H1 (cell line): ENCODE measurements around the gene OR2L3. TPM values are rescaled to one million over a fixed set of nuclear protein-coding genes. Genes with fewer than 3 reads are reported as not detected.

ENCODE experiments used
- CTCF ChIA-PET: fragments of 300-600 bp; sonication (Branson Sonifier 250); formaldehyde crosslinking; loops from one replicate; lab custom pipeline; 2021; ENCODE audit not compliant: partially characterized antibody; lab: Charles Lee
- POLR2A ChIA-PET: fragments of 300-600 bp; sonication (Branson Sonifier 250); formaldehyde crosslinking; loops from one replicate; lab custom pipeline; 2021; ENCODE audit warnings: inconsistent platforms; ENCODE audit not compliant: partially characterized antibody; lab: Charles Lee
- DNase-seq, 2 experiments: peaks; one replicate each; pipeline versions ENCODE4 v3.0.0 to v3.0.0-alpha.2; 2010 to 2022; ENCODE audit warnings: low spot score in 2 of 2, low read depth in 1 of 2, mixed read lengths in 1 of 2
- FAIRE-seq: peaks from 2 replicates; lab custom pipeline; 2011; peaks lifted over from hg19 to GRCh38; lab: Jason Lieb, UNC
- H2AFZ ChIP-seq: 2 replicates; pipeline ENCODE4 v1.8.1; 2012; ENCODE audit warnings: low read length, inconsistent platforms
- H2AK5ac ChIP-seq: 2 replicates; pipeline ENCODE4 v1.6.1; 2013; ENCODE audit warnings: low read depth, low read length
- H2BK120ac ChIP-seq: replicated peaks from 2 replicates; pipeline ENCODE3; 2013; ENCODE audit warnings: low read depth, low read length, inconsistent platforms
- H2BK12ac ChIP-seq: 2 replicates; pipeline ENCODE4 v1.6.1; 2013; ENCODE audit warnings: low read depth, low read length
- H2BK15ac ChIP-seq: 2 replicates; pipeline ENCODE4 v1.6.1; 2013; ENCODE audit warnings: low read length
- H2BK20ac ChIP-seq: 2 replicates; pipeline ENCODE4 v1.6.1; 2013; ENCODE audit warnings: low read length
- H2BK5ac ChIP-seq: 2 replicates; pipeline ENCODE4 v1.6.1; 2013; ENCODE audit warnings: low read depth, low read length
- H3K14ac ChIP-seq: 2 replicates; pipeline ENCODE4 v1.6.1; 2013; ENCODE audit warnings: inconsistent platforms; ENCODE audit not compliant: insufficient read length
- H3K18ac ChIP-seq: 2 replicates; pipeline ENCODE4 v1.6.1; 2013; ENCODE audit warnings: low read length; ENCODE audit errors: extremely low read depth
- H3K23ac ChIP-seq: 2 replicates; pipeline ENCODE4 v1.6.1; 2013; ENCODE audit warnings: inconsistent platforms; ENCODE audit not compliant: insufficient read length
- H3K23me2 ChIP-seq: 2 replicates; pipeline ENCODE4 v1.6.1; 2013; ENCODE audit warnings: low read depth, low read length
- H3K27ac ChIP-seq: 2 replicates; pipeline ENCODE4 v1.6.1; 2011; ENCODE audit warnings: low read depth, low read length, inconsistent platforms
- H3K27me3 ChIP-seq, 4 experiments: replicated peaks in 1 of 4; 1 replicate in 1 of 4; 2 replicates in 3 of 4; pipeline versions ENCODE4 v1.6.1 to v1.8.1; 2011 to 2013; ENCODE audit warnings: low read length in 3 of 4, mild to moderate bottlenecking in 3 of 4, inconsistent platforms in 2 of 4, mixed read lengths in 2 of 4, moderate library complexity in 1 of 4; ENCODE audit not compliant: control insufficient read depth in 3 of 4, insufficient read depth in 3 of 4; ENCODE audit errors: extremely low read depth in 1 of 4
- H3K36me3 ChIP-seq, 4 experiments: 2 replicates each; pipeline versions ENCODE4 v1.6.1 to v1.8.1; 2011 to 2013; ENCODE audit warnings: mild to moderate bottlenecking in 4 of 4, low read length in 3 of 4, moderate library complexity in 2 of 4, control low read depth in 1 of 4, inconsistent platforms in 1 of 4; ENCODE audit not compliant: insufficient read depth in 4 of 4, control insufficient read depth in 2 of 4
- H3K4ac ChIP-seq: replicated peaks from 2 replicates; pipeline ENCODE3; 2013; ENCODE audit warnings: low read length, low read depth, mixed read lengths, inconsistent platforms; ENCODE audit not compliant: insufficient read length
- H3K4me1 ChIP-seq, 4 experiments: replicated peaks in 1 of 4; 1 replicate in 1 of 4; 2 replicates in 3 of 4; pipeline versions ENCODE4 v1.6.1 to v1.8.1; 2011 to 2013; ENCODE audit warnings: low read length in 3 of 4, inconsistent platforms in 2 of 4, mixed read lengths in 1 of 4; ENCODE audit not compliant: insufficient read depth in 4 of 4, control insufficient read depth in 3 of 4
- H3K4me2 ChIP-seq, 2 experiments: 2 replicates each; pipeline versions ENCODE4 v1.6.1 to v1.8.1; 2011 to 2013; ENCODE audit warnings: low read depth in 2 of 2, low read length in 2 of 2, control low read depth in 1 of 2, inconsistent platforms in 1 of 2, mild to moderate bottlenecking in 1 of 2; ENCODE audit not compliant: insufficient read depth in 1 of 2
- H3K4me3 ChIP-seq, 4 experiments: fragments of 200-600, 300-600 bp in 1 of 4; sonication (generic), shearing (Covaris generic), sonication (Bioruptor Twin) in 1 of 4; 2 replicates each; pipeline versions ENCODE4 v1.5.1 to v1.8.1; 2011 to 2016; ENCODE audit warnings: low read length in 4 of 4, low read depth in 3 of 4, control low read depth in 2 of 4, inconsistent platforms in 2 of 4, mild to moderate bottlenecking in 2 of 4, mixed read lengths in 1 of 4, moderate library complexity in 1 of 4; ENCODE audit not compliant: insufficient read depth in 2 of 4; ENCODE audit errors: extremely low read depth in 1 of 4
- H3K56ac ChIP-seq: replicated peaks from 2 replicates; pipeline ENCODE3; 2013; ENCODE audit warnings: low read depth, mild to moderate bottlenecking, mixed read lengths, low read length, inconsistent platforms; ENCODE audit not compliant: insufficient read length
- H3K79me1 ChIP-seq: 2 replicates; pipeline ENCODE4 v1.6.1; 2013; ENCODE audit warnings: low read depth, low read length, control low read depth
- H3K79me2 ChIP-seq, 2 experiments: 2 replicates each; pipeline versions ENCODE4 v1.6.1 to v1.8.1; 2012 to 2013; ENCODE audit warnings: low read length in 2 of 2, mild to moderate bottlenecking in 2 of 2, inconsistent platforms in 1 of 2; ENCODE audit not compliant: insufficient read depth in 2 of 2, control insufficient read depth in 1 of 2
- H3K9ac ChIP-seq, 4 experiments: replicated peaks in 1 of 4; 1 replicate in 1 of 4; 2 replicates in 3 of 4; pipeline versions ENCODE4 v1.6.1 to v1.8.1; 2011 to 2013; ENCODE audit warnings: low read depth in 3 of 4, low read length in 3 of 4, control low read depth in 2 of 4, mild to moderate bottlenecking in 2 of 4, moderate library complexity in 2 of 4, inconsistent platforms in 1 of 4; ENCODE audit errors: extremely low read depth in 1 of 4
- H3K9me3 ChIP-seq, 2 experiments: 2 replicates each; pipeline versions ENCODE4 v1.6.1 to v1.8.1; 2012 to 2013; ENCODE audit warnings: mild to moderate bottlenecking in 2 of 2, moderate library complexity in 2 of 2, control low read depth in 1 of 2, inconsistent platforms in 1 of 2, low read depth in 1 of 2, low read length in 1 of 2, mixed read lengths in 1 of 2; ENCODE audit not compliant: insufficient read depth in 2 of 2
- H4K20me1 ChIP-seq, 2 experiments: replicated peaks in 1 of 2; 2 replicates each; pipeline versions ENCODE3 to v1.8.1; 2011 to 2013; ENCODE audit warnings: inconsistent platforms in 2 of 2, low read length in 2 of 2, mild to moderate bottlenecking in 1 of 2; ENCODE audit not compliant: insufficient read depth in 2 of 2, control insufficient read depth in 1 of 2
- H4K5ac ChIP-seq: 2 replicates; pipeline ENCODE4 v1.6.1; 2013; ENCODE audit warnings: low read length, low read depth, mixed read lengths, inconsistent platforms; ENCODE audit not compliant: insufficient read length
- H4K8ac ChIP-seq: 2 replicates; pipeline ENCODE4 v1.8.0; 2013; ENCODE audit warnings: mild to moderate bottlenecking, moderate library complexity, low read length, inconsistent platforms; ENCODE audit not compliant: insufficient read depth; ENCODE audit errors: extremely low read depth
- H4K91ac ChIP-seq: replicated peaks from 2 replicates; pipeline ENCODE3; 2013; ENCODE audit warnings: low read length, mixed read lengths, inconsistent platforms; ENCODE audit not compliant: insufficient read length
- SUZ12 ChIP-seq: fragments of 200-600 bp; sonication (generic); IDR thresholded peaks from 2 replicates; pipeline ENCODE4 v1.6.1; 2012; ENCODE audit warnings: mild to moderate bottlenecking, inconsistent platforms, low read length, moderate library complexity, mixed read lengths
- TCF12 ChIP-seq: IDR thresholded peaks from 2 replicates; pipeline ENCODE4 v1.6.1; 2011; ENCODE audit warnings: low read depth, mild to moderate bottlenecking, low read length
- WGBS, 2 experiments: shearing (Covaris generic) in 1 of 2; methylation state at CpG; one replicate each; pipeline versions ENCODE4 v1.1.6 to v1.1.7; 2013 to 2015; ENCODE audit warnings: low lambda C conversion rate in 2 of 2, mixed read lengths in 2 of 2, inconsistent platforms in 1 of 2, low coverage in 1 of 2, missing lambda C conversion rate in 1 of 2; ENCODE audit not compliant: insufficient replicate concordance in 2 of 2, insufficient coverage in 1 of 2, insufficient read length in 1 of 2; ENCODE audit errors: extremely low coverage in 1 of 2, missing lambda C conversion rate in 1 of 2; 5-methylcytosine and 5-hydroxymethylcytosine counted together
- polyA plus RNA-seq, 7 experiments: library from polyadenylated mRNA; depleted of rRNA in 3 of 7; stranded (reverse) in 5 of 7; unstranded in 2 of 7; fragments of >200 nt in 5 of 7; fragments of 200-250 nt in 2 of 7; gene quantifications; 1 replicate in 5 of 7; 2 replicates in 1 of 7; 4 replicates in 1 of 7; pipeline versions ENCODE4 v1.2.1 to v1.2.3, GENCODE V29; 2011 to 2013; ENCODE audit warnings: missing spikeins in 2 of 7, mixed read lengths in 2 of 7
- total RNA-seq: library from RNA; stranded (reverse); fragmentation: NEBNext Ultra II Directional; extraction: Animal tissue kit (Norgen Biotek cat#: 25700); gene quantifications from 2 replicates; pipeline ENCODE4 v1.2.1, GENCODE V29; 2021

The OR2L3 gene
- total and polyA plus RNA-seq, 2 of the 8 experiments (the other 6 are each of a cell fraction or from before 2014, with no cell fraction given) = not detected

DNA sequence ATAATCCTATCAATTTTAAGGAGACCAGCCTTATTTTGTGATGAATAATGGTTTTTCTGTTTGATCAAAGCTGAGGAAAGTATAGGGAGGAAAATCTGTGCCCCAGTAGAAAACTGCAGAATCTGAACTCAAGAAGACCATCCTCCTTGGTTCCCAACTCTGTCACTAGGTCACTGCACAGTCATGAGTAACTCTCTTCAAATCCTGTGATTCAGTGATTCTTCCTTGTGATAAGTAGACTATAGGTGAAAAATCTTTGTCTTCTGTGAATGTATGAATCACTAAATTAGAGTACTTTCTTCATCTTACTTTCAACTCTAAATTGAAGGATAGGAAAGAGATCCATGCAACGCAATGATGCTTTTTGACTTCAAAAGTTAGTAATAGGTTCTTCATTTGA, 46.5 kb upstream of the OR2L3 start:
- H2BK15ac ChIP-seq = no peak overlapping the region
- CTCF ChIA-PET = no interaction called here
- H3K36me3 ChIP-seq = no peaks in the 10 kb centered on the region
- H4K5ac ChIP-seq = no peak overlapping the region
- no peaks in the 10 kb centered on the region for H3K27me3 ChIP-seq
- H3K79me2 ChIP-seq = no peaks in the 10 kb centered on the region
- FAIRE-seq = no peak
- H2BK5ac ChIP-seq = no peak overlapping the region
- 90% methylated on average over 1 of the region's 1 CpG; no CpG with 5 or more reads in 1 of the 2 experiments for WGBS, 2 experiments
- H4K20me1 ChIP-seq = no peaks in the 10 kb centered on the region
- H3K23ac ChIP-seq = no peak overlapping the region
- H2AK5ac ChIP-seq = no peak overlapping the region
- H3K4ac ChIP-seq = no peak overlapping the region
- H3K4me2 ChIP-seq = no peak overlapping the region
- no peak overlapping the region for H3K56ac ChIP-seq
- H2BK120ac ChIP-seq = no peak overlapping the region
- no peak overlapping the region for H3K4me3 ChIP-seq
- H3K79me1 ChIP-seq = no peaks in the 10 kb centered on the region
- no peak overlapping the region for H3K14ac ChIP-seq
- no peak overlapping the region for H4K91ac ChIP-seq
- TF ChIP-seq TCF12 = no peak
- TF ChIP-seq SUZ12 = no peak
- DNase-seq = no peak
- no peak overlapping the region for H3K18ac ChIP-seq
- H3K4me1 ChIP-seq = no peaks in the 10 kb centered on the region
- H3K23me2 ChIP-seq = no peaks in the 10 kb centered on the region
- H3K27ac ChIP-seq = no peak overlapping the region
- POLR2A ChIA-PET = no interaction called here
- peaks cover 55 to 71% of the 10 kb centered on the region in 2 experiments for H3K9me3 ChIP-seq
- no peak overlapping the region for H2BK20ac ChIP-seq
- no peak overlapping the region for H2BK12ac ChIP-seq
- no peak overlapping the region for H3K9ac ChIP-seq
- H4K8ac ChIP-seq = no peak overlapping the region
- no peak overlapping the region for H2AFZ ChIP-seq
